ENCODE results near the gene FTL.

Gene FTL

GRCh38 chr19:48945415-48945814, 19.7 kb upstream of the FTL start:
- DNase-seq, result no peak

- no peak for DNase-seq
These were observed 19.3 kb upstream of the FTL start for GRCh38 chr19:48945817-48946216.

- DNase-seq, result no peak
These were observed 18.4 kb upstream of the FTL start for GRCh38 chr19:48946463-48947257.

GRCh38 chr19:48947258-48947542, 17.9 kb upstream of the FTL start:
- DNase-seq, result no peak

GRCh38 chr19:48950159-48950558, 14.9 kb upstream of the FTL start:
- no peak for DNase-seq

GRCh38 chr19:48950830-48951519, 14.1 kb upstream of the FTL start:
- DNase-seq, result no peak

GRCh38 chr19:48953141-48953540, 12.0 kb upstream of the FTL start:
- DNase-seq, result no peak

GRCh38 chr19:48953990-48954594, 11.0 kb upstream of the FTL start:
- DNase-seq, result no peak

- DNase-seq, result peak; percentile 40 to 98 (median 90)
These were observed 10.4 kb upstream of the FTL start, which contains the start of gene BAX for GRCh38 chr19:48954595-48955307. Gene BAX, plus strand, starts transcription at chr19:48954875. Its CDS starts 54 bp downstream, at chr19:48954929.

- peak in 1 of 51 donors; percentile 0 for DNase-seq
These were observed 9.7 kb upstream of the FTL start for GRCh38 chr19:48955308-48955958.

- DNase-seq, result no peak
These were observed 7.1 kb upstream of the FTL start for GRCh38 chr19:48958006-48958405.

- no peak for DNase-seq
These were observed 5.5 kb upstream of the FTL start for GRCh38 chr19:48959341-48960239.

- no peak for DNase-seq
These were observed 4.0 kb upstream of the FTL start for GRCh38 chr19:48961051-48961649.

GRCh38 chr19:48961673-48962028, 3.5 kb upstream of the FTL start:
- DNase-seq, result no peak

GRCh38 chr19:48962029-48962848, 2.9 kb upstream of the FTL start:
- peak in 16 of 51 donors; percentile 1 to 35 (median 12) for DNase-seq

GRCh38 chr19:48962849-48963165, 2.3 kb upstream of the FTL start:
- no peak for DNase-seq

GRCh38 chr19:48963371-48964204, 1.5 kb upstream of the FTL start:
- DNase-seq, result peak in 50 of 51 donors; percentile 2 to 86 (median 60)
